ENCODE measurements around the gene VPS11. TPM values are rescaled to one million over a fixed set of nuclear protein-coding genes. Genes with fewer than 3 reads are reported as not detected.

Gene VPS11
- total RNA-seq, 1 donor from 2014 or later = 42.6 TPM

DNA sequence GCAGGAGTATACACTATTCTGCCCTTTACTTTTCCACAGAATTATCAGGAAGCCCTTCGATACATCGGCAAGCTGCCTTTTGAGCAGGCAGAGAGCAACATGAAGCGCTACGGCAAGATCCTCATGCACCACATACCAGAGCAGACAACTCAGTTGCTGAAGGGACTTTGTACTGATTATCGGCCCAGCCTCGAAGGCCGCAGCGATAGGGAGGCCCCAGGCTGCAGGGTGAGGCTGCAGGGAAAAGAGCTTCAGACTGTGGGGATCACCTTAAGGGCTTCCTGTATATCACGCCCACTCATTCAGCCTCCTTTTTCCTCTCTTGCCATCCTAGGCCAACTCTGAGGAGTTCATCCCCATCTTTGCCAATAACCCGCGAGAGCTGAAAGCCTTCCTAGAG is 10.2 kb downstream of the VPS11 start:
- TF ChIP-seq, protein P1, sequence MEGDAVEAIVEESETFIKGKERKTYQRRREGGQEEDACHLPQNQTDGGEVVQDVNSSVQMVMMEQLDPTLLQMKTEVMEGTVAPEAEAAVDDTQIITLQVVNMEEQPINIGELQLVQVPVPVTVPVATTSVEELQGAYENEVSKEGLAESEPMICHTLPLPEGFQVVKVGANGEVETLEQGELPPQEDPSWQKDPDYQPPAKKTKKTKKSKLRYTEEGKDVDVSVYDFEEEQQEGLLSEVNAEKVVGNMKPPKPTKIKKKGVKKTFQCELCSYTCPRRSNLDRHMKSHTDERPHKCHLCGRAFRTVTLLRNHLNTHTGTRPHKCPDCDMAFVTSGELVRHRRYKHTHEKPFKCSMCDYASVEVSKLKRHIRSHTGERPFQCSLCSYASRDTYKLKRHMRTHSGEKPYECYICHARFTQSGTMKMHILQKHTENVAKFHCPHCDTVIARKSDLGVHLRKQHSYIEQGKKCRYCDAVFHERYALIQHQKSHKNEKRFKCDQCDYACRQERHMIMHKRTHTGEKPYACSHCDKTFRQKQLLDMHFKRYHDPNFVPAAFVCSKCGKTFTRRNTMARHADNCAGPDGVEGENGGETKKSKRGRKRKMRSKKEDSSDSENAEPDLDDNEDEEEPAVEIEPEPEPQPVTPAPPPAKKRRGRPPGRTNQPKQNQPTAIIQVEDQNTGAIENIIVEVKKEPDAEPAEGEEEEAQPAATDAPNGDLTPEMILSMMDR (IDR thresholded peaks at IDR 0.05) = no peak
- Mint-ChIP-seq H3K4me1 (ENCODE audit: unreplicated experiment) (no peaks in the 10 kb centered on the region), H3K9me3 (ENCODE audit: unreplicated experiment) (no peaks in the 10 kb centered on the region), H3K4me3 (ENCODE audit: unreplicated experiment) (no peak overlapping the region), H3K27ac (ENCODE audit: unreplicated experiment) (no peak overlapping the region), H3K27me3 (ENCODE audit: unreplicated experiment) (no peaks in the 10 kb centered on the region), H3K36me3 (ENCODE audit: unreplicated experiment) (peaks cover 52% of the 10 kb centered on the region)
- no peak for DNase-seq (ENCODE audit: extremely low spot score, unreplicated experiment)

DNA sequence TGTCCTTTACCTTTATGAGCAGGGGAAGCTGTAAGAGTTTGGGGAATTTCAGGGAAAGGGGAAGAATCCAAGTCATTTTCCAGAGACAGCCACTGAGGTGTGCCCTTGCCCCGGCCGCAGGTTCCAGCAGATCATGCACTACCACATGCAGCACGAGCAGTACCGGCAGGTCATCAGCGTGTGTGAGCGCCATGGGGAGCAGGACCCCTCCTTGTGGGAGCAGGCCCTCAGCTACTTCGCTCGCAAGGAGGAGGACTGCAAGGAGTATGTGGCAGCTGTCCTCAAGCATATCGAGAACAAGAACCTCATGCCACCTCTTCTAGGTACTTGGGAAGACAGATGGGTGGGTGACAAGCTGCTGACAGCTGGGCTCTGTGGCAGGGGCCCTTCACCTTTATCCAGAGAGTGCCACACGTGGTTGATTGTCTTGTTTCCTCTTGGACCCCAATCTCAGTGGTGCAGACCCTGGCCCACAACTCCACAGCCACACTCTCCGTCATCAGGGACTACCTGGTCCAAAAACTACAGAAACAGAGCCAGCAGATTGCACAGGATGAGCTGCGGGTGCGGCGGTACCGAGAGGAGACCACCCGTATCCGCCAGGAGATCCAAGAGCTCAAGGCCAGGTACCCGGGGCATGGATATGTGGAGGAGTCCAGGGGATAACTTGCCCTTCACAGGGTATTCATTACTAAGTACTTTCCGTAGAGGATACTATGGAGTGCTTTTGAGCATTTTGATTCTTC is 11.2 kb downstream of the VPS11 start:
- Mint-ChIP-seq H3K36me3 (ENCODE audit: unreplicated experiment) (peaks cover 43% of the 10 kb centered on the region), H3K27ac (ENCODE audit: unreplicated experiment) (no peak overlapping the region), H3K27me3 (ENCODE audit: unreplicated experiment) (no peaks in the 10 kb centered on the region), H3K9me3 (ENCODE audit: unreplicated experiment) (no peaks in the 10 kb centered on the region), H3K4me1 (ENCODE audit: unreplicated experiment) (no peaks in the 10 kb centered on the region), H3K4me3 (ENCODE audit: unreplicated experiment) (no peak overlapping the region)
- no peak for DNase-seq (ENCODE audit: extremely low spot score, unreplicated experiment)
- TF ChIP-seq, protein P1 (IDR thresholded peaks at IDR 0.05) = no peak

DNA sequence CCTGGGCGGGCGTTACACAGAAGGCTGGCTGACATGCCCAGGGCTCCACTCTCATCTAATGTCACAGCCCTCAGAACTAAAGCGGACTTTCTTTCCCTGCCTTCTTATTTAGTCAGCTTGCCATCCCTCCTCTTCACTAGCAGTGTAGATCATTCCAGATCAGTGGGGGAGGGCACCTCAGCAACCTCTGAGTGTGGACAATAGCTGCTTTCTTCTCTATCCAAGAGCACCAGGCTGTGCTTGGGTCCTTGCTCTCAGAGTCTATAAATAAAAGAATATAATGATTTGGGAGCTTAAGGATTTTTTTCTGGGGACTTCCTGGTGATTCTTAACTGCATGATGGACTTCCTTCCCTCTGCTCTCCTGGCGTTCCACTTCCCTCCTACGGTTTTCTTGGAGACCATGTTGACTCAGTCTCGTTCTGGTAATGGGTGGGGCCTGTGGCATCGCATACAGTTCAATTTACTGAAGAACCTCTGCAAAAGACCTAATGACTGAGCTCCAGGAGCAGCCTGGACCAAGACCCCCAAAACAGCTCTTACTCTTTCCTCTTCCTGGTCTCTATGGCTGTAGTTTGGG is 14.2 kb downstream of the VPS11 start:
- H3K4me1 Mint-ChIP-seq (ENCODE audit: unreplicated experiment) = peaks cover 13% of the 10 kb centered on the region
- no peak overlapping the region for H3K4me3 Mint-ChIP-seq (ENCODE audit: unreplicated experiment)
- TF ChIP-seq, protein P1 (IDR thresholded peaks at IDR 0.05) = no peak
- DNase-seq (ENCODE audit: extremely low spot score, unreplicated experiment) = no peak
- H3K27me3 Mint-ChIP-seq (ENCODE audit: unreplicated experiment) = no peaks in the 10 kb centered on the region
- no peaks in the 10 kb centered on the region for H3K9me3 Mint-ChIP-seq (ENCODE audit: unreplicated experiment)
- H3K36me3 Mint-ChIP-seq (ENCODE audit: unreplicated experiment) = peaks cover 40% of the 10 kb centered on the region
- H3K27ac Mint-ChIP-seq (ENCODE audit: unreplicated experiment) = no peak overlapping the region

DNA sequence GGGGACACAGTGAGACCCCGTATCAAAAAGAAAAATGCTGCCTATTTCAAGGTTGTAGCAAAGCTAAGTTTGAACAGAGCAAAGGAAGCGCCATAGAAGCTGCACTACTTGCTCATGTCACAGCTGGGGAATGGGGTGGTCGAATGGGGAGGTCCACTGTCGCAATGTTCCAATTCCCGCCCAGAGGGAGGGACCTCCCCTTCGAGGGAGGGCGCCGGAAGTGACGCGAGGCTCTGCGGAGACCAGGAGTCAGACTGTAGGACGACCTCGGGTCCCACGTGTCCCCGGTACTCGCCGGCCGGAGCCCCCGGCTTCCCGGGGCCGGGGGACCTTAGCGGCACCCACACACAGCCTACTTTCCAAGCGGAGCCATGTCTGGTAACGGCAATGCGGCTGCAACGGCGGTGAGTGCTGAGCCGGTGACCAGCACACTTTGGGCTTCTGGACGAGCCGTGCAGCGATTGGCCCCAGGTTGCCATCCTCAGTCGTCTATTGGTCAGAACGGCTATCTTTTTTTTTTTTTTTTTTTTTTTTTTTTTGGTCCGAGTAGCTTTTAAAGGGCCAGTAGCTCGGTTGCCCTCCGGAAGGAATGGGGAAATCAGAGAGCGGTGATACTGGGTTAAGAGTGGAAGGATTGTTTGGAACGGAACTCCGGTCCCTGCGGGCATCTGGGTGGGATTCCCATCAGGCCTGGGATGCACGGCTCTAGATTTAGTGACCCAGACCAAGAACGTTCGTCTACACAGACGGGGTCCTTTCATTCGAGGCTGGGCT is 17.2 kb downstream of the VPS11 start, which contains the start of gene HMBS:
TSS of gene HMBS (plus strand) at position 219 of the 774 bp plus-strand sequence. CDS start at position 372, 153 bp downstream.
- Mint-ChIP-seq H3K36me3 (ENCODE audit: unreplicated experiment) (peaks cover 20% of the 10 kb centered on the region), H3K9me3 (ENCODE audit: unreplicated experiment) (no peaks in the 10 kb centered on the region), H3K27ac (ENCODE audit: unreplicated experiment) (peak within 1 kb of the TSS; percentile 96), H3K27me3 (ENCODE audit: unreplicated experiment) (no peaks in the 10 kb centered on the region), H3K4me1 (ENCODE audit: unreplicated experiment) (peaks cover 14% of the 10 kb centered on the region), H3K4me3 (ENCODE audit: unreplicated experiment) (peak within 1 kb of the TSS; percentile 92)
- TF ChIP-seq, protein P1 (IDR thresholded peaks at IDR 0.05) = no peak
- DNase-seq (ENCODE audit: extremely low spot score, unreplicated experiment) = peak; percentile 95

DNA sequence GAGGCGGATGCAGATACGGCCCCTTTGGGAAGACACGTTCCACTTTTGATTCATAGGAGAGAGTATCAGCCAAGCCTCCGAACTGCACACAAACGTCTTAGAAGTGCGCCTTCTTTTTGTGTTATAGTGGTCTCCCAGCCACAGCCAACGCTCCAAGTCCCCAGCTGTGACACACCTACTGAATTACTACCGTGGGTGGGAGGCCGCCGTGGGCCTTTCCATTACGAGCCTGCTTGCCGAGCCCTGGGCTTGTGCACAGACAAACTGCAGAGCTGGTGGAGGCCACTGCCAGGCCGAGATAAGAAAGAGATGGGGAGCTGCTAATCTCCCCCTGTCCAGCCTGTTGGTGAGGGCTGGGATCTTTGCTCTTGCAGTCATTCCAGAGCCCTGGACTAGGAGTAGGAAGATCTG is 17.8 kb downstream of the VPS11 start:
- Mint-ChIP-seq H3K27ac (ENCODE audit: unreplicated experiment) (peak overlapping the region; percentile 96), H3K4me1 (ENCODE audit: unreplicated experiment) (peaks cover 14% of the 10 kb centered on the region), H3K27me3 (ENCODE audit: unreplicated experiment) (no peaks in the 10 kb centered on the region), H3K9me3 (ENCODE audit: unreplicated experiment) (no peaks in the 10 kb centered on the region), H3K4me3 (ENCODE audit: unreplicated experiment) (peak overlapping the region; percentile 92), H3K36me3 (ENCODE audit: unreplicated experiment) (peaks cover 16% of the 10 kb centered on the region)
- no peak for DNase-seq (ENCODE audit: extremely low spot score, unreplicated experiment)
- TF ChIP-seq, protein P1 (IDR thresholded peaks at IDR 0.05) = no peak

All from osteocyte (in vitro differentiated cells).